GM12872 (cell line): Measurements from ENCODE around the gene NMUR1.

Experiments used
- TF ChIP-seq, protein P1 (sequence below): IDR thresholded peaks from 3 replicates; pipeline ENCODE4 v1.5.1; 2011; ENCODE audit warnings: low read depth, mild to moderate bottlenecking, low read length, moderate library complexity; ENCODE audit not compliant: insufficient read depth

Gene NMUR1

DNA sequence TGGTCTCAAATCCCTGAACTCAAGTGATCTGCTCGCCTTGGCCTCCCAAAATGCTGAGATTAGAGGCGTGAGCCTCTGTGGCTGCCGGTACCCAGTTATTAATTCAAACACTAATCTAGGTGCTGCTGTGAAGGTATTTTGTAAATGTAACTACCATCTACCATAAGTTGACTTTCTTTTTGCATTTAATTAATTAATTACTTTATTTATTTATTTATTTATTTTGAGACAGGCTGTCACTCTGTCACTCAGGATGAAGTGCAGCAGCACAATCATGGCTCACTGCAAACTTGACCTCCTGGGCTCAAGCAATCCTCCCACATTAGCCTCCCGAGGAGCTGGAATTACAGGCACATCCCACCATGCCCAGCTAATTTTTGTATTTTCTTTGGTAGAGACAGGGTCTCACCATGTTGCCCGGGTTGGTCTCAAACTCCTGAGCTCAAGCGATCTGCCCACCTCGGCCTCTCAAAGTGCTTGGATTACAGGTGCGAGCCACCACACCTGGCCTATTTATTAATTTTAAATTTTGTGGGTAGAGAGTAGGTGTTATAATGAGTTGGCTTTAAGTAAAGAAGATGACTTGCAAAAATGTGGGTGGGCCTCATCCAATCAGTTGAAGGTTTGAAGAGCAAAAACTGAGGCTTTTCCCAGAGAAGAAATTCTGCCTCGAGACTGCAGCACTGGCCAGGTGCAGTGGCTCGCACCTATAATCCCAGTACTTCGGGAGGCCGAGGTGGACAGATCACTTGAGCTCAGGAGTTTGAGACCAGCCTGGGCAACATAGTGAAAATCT, 17.3 kb upstream of the NMUR1 start:
- TF ChIP-seq, protein P1, sequence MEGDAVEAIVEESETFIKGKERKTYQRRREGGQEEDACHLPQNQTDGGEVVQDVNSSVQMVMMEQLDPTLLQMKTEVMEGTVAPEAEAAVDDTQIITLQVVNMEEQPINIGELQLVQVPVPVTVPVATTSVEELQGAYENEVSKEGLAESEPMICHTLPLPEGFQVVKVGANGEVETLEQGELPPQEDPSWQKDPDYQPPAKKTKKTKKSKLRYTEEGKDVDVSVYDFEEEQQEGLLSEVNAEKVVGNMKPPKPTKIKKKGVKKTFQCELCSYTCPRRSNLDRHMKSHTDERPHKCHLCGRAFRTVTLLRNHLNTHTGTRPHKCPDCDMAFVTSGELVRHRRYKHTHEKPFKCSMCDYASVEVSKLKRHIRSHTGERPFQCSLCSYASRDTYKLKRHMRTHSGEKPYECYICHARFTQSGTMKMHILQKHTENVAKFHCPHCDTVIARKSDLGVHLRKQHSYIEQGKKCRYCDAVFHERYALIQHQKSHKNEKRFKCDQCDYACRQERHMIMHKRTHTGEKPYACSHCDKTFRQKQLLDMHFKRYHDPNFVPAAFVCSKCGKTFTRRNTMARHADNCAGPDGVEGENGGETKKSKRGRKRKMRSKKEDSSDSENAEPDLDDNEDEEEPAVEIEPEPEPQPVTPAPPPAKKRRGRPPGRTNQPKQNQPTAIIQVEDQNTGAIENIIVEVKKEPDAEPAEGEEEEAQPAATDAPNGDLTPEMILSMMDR: no peak

DNA sequence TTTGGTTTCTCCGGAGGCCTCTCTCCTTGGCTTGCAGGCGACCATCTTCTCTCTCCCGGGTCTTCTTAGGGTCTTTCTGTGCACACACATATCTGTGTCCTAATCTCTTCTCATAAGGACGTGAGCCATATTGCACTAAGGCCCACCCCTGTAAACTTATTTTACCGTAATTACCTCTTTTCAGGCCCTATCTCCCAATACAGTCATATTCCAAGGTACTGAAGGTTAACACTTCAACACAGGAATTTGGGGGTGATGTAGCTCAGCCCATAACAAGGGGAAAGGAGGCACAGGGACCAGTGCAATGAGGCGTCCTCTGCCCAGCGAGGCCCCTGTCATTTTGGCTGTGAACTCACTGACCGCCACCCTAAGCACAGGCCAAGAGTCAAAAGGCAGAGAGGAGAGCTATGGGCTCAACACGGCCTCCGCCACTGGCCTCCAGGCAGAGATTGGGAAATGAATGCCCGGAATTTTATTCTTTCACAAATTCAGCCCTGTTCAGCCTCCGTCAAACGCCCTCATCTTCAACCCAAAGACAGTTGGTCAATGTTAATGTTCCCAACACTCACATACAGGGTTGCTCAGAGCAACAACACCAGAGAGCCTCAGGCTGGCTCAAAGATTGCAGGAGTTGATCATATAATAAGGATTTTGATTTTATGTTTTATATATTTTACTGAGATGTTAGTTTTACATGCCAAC, 15.9 kb upstream of the NMUR1 start:
- TF ChIP-seq, protein P1: no peak

DNA sequence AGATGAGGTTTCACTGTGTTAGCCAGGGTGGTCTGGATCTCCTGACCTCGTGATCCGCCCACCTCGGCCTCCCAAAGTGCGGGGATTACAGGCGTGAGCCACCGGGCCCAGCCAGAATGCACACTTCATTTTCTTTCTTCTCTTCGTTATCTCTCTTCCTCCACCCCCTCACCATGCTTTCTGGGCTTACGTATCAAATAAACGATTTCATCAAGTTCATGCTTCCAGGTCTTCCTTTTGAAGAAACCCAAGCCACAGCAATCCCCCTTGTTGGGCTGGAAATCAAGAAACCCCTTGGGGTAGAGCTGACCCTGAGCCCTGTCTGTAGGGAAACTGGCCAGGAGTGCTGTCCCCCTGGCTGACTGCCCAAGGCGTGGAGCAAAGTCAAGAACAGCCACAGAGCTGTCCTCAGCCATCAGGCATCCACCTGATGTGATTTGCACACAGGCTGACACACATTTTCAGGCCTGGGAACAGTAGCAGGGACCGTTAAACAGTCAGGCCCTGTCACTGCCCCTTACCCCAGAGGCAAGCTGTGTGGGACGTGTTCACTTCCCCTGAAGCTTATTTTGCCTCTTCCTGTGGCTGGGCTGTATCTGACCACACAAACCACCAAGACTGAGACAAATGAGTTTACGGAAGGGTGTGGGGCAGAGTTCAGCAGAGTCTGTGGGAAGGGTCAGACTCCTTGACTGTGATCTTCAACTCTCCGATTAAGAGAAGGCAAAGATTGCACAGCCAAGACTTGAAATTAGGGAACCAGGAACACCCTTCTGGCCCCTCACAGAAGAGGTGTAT, 15.1 kb upstream of the NMUR1 start:
- TF ChIP-seq, protein P1: no peak

DNA sequence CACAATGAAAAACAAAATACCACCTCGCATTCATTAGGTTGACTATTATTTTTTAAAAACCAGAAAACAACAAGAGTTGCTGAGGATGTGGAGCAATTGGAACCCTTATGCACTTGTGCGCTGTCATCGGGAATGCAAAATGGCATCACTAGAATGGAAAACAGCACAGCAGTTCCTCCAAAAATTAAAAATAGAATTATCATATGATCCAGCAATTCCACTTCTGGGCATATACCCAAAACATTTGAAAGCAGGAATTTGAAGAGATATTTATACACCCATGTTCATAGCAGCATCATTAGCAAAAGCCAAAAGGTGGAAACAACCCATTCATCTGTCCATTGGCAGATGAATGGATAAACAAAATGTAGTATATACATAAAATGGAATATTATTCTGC, 11.9 kb upstream of the NMUR1 start:
- TF ChIP-seq, protein P1: no peak

DNA sequence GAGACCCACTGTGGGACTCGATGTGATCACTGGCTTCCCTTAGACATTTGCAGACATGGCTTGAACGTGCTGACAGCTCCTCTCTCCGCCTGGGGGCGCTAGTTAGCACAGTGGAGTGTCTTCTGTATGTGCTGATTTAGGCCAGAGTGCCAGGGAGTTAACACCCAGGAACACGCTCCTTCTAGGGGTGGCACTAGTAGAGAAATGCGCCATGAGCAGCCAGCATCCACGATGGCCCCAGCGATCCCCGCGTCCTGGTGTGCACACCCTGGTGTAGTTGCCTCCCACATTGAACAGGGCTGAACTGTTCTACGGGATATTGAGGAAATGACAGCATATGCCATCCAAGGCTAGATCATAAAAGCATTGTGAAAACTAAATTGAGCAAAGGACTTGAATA, 11.4 kb upstream of the NMUR1 start:
- TF ChIP-seq, protein P1: peak; percentile 53

DNA sequence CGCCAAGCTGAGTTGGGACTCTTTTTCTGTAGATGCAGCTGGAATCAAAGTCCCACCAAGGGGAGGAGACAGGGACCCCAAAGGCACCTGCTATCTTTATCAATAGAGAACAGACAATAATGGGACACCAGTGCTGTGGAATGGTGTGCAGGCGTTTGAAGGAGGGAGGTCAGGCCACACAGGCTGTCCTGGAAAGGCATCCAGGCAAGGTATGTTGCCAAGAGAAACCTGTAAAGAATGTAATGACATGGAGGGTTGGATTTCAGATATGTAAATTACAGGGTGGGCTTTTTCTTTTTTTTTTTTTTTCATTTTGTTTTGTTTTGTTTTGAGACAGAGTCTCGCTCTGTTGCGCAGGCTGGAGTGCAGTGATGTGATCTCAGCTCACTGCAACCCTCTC, 9.7 kb upstream of the NMUR1 start:
- TF ChIP-seq, protein P1: no peak

DNA sequence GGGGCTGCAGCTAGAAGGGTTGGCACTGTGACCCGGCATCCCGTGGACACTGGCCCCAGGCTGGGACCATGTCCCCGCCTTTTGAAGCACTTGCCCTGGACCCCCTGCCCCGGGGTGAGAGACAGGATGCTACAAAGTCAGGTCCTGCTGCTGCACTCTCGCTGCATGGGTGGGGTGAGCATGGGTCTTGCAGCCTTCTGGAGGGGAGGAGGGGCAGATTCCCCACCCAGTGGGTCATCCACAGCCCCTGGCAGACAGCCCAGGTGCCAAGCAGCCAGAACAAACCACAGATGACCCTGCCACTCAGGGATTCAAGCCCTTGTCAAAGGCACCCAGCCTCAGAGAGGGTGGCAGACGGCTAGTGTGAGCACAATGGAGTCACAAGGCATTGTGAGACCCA, 5.7 kb upstream of the NMUR1 start:
- TF ChIP-seq, protein P1: no peak
